Upper lobe of left lung (tissue), 6 donors: ENCODE results near the gene ATP2A1. TPM values are rescaled to one million over a fixed set of nuclear protein-coding genes. Genes with fewer than 3 reads are reported as not detected.

Source experiments
- ATAC-seq, 2 donors: fragments of 200-7000 bp; cut with Tn5 transposase; one replicate each; pipeline ENCODE4 v1.9.1; 2022; ENCODE audit warnings: mild to moderate bottlenecking in 2 of 2, moderate library complexity in 2 of 2; ENCODE audit not compliant: low FRiP score in 2 of 2
- DNase-seq, 2 donors: peaks; one replicate each; pipeline ENCODE4 v3.0.0-alpha.2; 2019 to 2020
- H3K27ac ChIP-seq, 4 donors: fragments of 200-600 bp; sonication (generic); one replicate each; pipeline ENCODE4 v1.5.1; 2016 to 2019
- H3K27me3 ChIP-seq, 4 donors: fragments of 200-600 bp; sonication (generic); one replicate each; pipeline ENCODE4 v1.5.1; 2017 to 2019
- H3K36me3 ChIP-seq, 4 donors: fragments of 200-600 bp; sonication (generic); one replicate each; pipeline ENCODE4 v1.5.1; 2016 to 2019
- H3K4me1 ChIP-seq, 4 donors: fragments of 200-600 bp; sonication (generic); one replicate each; pipeline ENCODE4 v1.5.1; 2018 to 2019
- H3K4me3 ChIP-seq, 4 donors: fragments of 200-600 bp; sonication (generic); one replicate each; pipeline ENCODE4 v1.5.1; 2017 to 2019; ENCODE audit warnings: mild to moderate bottlenecking in 2 of 4, moderate library complexity in 1 of 4
- H3K9me3 ChIP-seq, 4 donors: fragments of 200-600 bp; sonication (generic); one replicate each; pipeline ENCODE4 v1.5.1; 2018 to 2019
- EP300 ChIP-seq, 4 donors: sonication (generic); formaldehyde crosslinking; IDR thresholded peaks; one replicate each; pipeline ENCODE4 v1.5.1; 2017; ENCODE audit warnings: antibody characterized with exemption in 4 of 4, control low read depth in 2 of 4
- POLR2A ChIP-seq, 4 donors: fragments of 450-650 bp; IDR thresholded peaks; one replicate each; pipeline ENCODE4 v1.5.1; 2016 to 2017; ENCODE audit warnings: antibody characterized with exemption in 4 of 4, mild to moderate bottlenecking in 2 of 4
- POLR2AphosphoS5 ChIP-seq, 2 donors: sonication (generic); formaldehyde crosslinking; IDR thresholded peaks; one replicate each; pipeline ENCODE4 v1.5.1; 2017; ENCODE audit warnings: antibody characterized with exemption in 2 of 2
- WGBS, 2 donors: methylation state at CpG; one replicate each; pipeline ENCODE4 v1.1.5; 2017 to 2018; 5-methylcytosine and 5-hydroxymethylcytosine counted together
- total RNA-seq, 6 donors: library from RNA; depleted of rRNA in 4 of 6; stranded (reverse); fragments of >200 nt in 4 of 6; gene quantifications; one replicate each; pipeline versions ENCODE4 v1.1.0 to v1.2.1, GENCODE V29; 2016 to 2021
- TF ChIP-seq, protein P1 (sequence below), 6 experiments: fragments of 450-650 bp in 4 of 6; fragments of 200-600 bp in 2 of 6; sonication (generic) in 2 of 6; IDR thresholded peaks; one replicate each; pipeline ENCODE4 v1.5.1; 2016 to 2019; ENCODE audit warnings: antibody characterized with exemption in 6 of 6
- donor health status: DM: no; HTN: no; CAD: no; lungs with moderate emphysema.
- donor health status: DM: no; HTN: yes; CAD: no; lungs with severe emphysema.

The ATP2A1 gene
- total RNA-seq, 6 donors from 2014 or later: 0.15 to 4.2 (median 0.57) TPM

DNA sequence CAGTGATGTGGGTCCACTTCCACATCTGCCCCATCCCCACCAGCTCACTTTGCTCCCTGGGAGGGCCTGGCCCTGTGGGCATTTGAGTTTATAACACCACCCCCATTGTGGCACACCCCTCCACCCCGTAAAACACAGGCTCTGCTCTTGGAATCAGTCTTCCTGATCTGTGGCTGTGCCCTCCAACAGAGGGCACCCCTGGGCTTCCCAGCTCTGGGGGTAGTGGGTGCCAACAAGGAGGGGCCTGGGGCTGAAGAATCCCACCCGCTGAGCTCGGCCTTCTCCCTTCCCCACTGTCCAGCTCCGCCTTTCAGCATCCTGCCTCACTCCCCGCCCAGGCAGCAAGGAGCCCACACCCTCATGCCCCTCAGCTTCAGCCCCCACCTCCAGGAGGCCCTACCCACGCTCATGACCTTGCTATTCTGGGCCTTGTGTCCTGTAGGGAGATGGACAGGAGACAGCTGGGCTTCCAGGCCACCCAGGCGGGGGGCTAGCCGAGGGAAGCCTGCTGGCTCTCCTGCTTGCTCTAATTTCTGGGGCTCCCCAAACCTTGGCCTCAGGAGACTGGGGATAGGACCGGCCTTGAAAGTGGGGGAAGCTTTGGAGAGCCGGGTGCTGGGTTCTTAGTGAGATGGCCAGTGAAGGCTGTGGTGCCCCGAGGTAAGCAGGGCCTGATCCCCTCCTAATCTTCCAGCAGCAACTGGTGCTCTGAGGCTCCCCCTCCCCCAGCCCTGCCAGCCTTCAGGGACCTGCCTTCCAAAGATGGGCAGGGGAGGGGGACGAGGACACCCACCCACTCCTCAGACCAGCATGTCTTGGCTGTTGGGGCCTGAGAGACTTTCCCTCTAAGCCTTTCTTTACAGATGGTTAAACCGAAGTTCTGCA lies 2.9 kb upstream of the ATP2A1 start:
- Histone ChIP-seq H3K4me1 (peaks cover 10 to 15% (median 12%) of the 10 kb centered on the region in 4 donors), H3K4me3 (no peak overlapping the region), H3K36me3 (peaks cover 0 to 42% (median 30%) of the 10 kb centered on the region in 4 donors), H3K9me3 (no peaks in the 10 kb centered on the region), H3K27ac (no peak overlapping the region), H3K27me3 (peaks cover 0 to 3% (median 2%) of the 10 kb centered on the region in 4 donors)
- no peak for ATAC-seq
- no peak for DNase-seq
- WGBS, 2 donors: 63 to 69% methylated on average over 8 to 13 of the region's 13 CpGs
- TF ChIP-seq POLR2AphosphoS5 (IDR thresholded peaks at IDR 0.05): no peak
- TF ChIP-seq, protein P1, sequence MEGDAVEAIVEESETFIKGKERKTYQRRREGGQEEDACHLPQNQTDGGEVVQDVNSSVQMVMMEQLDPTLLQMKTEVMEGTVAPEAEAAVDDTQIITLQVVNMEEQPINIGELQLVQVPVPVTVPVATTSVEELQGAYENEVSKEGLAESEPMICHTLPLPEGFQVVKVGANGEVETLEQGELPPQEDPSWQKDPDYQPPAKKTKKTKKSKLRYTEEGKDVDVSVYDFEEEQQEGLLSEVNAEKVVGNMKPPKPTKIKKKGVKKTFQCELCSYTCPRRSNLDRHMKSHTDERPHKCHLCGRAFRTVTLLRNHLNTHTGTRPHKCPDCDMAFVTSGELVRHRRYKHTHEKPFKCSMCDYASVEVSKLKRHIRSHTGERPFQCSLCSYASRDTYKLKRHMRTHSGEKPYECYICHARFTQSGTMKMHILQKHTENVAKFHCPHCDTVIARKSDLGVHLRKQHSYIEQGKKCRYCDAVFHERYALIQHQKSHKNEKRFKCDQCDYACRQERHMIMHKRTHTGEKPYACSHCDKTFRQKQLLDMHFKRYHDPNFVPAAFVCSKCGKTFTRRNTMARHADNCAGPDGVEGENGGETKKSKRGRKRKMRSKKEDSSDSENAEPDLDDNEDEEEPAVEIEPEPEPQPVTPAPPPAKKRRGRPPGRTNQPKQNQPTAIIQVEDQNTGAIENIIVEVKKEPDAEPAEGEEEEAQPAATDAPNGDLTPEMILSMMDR (IDR thresholded peaks at IDR 0.05): no peak
- no peak for TF ChIP-seq POLR2A (IDR thresholded peaks at IDR 0.05)
- TF ChIP-seq EP300 (IDR thresholded peaks at IDR 0.05): no peak

DNA sequence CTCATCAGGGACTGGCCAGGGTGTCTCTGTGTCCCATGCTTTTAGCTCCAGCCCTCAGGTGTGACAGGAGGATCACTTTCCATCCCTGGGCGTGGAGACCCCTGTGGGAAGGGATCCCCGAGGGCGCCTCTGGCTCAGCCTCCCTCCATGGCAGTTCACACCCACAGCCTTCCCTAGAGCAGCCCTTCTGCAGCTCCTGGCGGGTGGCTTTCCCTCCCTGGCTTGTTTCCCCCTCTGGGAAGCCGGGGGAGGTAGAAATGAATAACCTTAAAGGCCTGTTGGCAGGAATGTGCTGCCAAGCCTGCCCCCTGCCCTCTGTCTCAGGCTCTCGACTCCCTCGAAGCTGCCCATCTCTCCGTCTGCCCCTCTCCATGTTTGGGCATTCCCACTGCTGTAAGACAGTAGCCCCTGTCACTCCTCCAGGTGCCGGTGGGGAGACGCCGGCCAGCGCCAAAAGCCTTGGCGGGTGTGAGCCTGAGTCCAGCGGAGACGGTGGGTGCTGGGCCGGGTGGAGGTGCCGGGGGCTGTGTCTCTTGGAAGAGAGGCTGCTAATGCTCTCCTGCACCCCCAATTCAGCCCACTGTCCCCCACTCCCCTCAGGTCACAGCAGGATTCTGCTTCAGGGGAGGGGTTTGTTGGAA lies 2.1 kb upstream of the ATP2A1 start:
- H3K4me3 ChIP-seq: no peak overlapping the region
- TF ChIP-seq POLR2AphosphoS5 (IDR thresholded peaks at IDR 0.05) (no peak), EP300 (IDR thresholded peaks at IDR 0.05) (no peak), POLR2A (IDR thresholded peaks at IDR 0.05) (no peak)
- TF ChIP-seq, protein P1 (IDR thresholded peaks at IDR 0.05): no peak
- WGBS, 2 donors: 61 to 70% methylated on average over 10 to 17 of the region's 17 CpGs
- ATAC-seq (no peak), DNase-seq (no peak)
- peaks cover 0 to 10% (median 2%) of the 10 kb centered on the region in 4 donors for H3K27me3 ChIP-seq
- peaks cover 0 to 35% (median 23%) of the 10 kb centered on the region in 4 donors for H3K36me3 ChIP-seq
- H3K4me1 ChIP-seq: peaks cover 11 to 18% (median 15%) of the 10 kb centered on the region in 4 donors
- H3K9me3 ChIP-seq: no peaks in the 10 kb centered on the region
- H3K27ac ChIP-seq: no peak overlapping the region

DNA sequence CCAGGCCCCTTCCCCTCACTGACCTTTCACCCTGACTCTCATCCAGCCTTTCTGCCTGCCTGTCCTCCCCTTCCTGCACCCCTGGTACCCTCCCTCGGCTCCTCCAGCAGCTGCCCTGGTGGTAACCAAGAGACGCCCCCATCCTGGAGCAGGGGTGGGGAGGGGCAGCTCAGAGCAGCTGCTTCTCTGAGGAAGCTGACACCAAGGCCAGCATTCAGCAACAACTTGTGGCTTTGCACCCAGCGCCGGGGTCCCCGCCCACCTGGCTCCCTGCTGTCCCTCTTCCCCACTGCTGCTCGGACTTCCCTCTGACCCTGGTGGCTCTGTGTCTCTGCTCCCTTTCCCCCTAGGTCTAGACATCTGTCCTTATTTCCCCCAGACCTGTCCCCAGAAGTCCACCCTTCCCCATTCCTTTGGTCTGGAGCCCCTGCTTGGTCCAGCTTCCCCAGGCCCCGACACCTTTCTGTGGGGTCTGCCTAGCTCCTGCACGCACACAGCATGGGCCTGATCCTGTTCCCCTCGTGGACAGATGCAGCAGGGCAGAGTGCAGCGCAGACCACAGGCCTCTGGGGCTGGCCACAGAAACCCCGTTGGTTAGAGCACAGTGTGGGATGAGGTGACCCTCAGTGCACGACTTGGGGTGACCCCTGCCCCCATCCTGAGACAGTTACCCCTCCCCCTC lies 1.2 kb upstream of the ATP2A1 start:
- no peak overlapping the region for H3K4me3 ChIP-seq
- H3K4me1 ChIP-seq: peaks cover 11 to 18% (median 15%) of the 10 kb centered on the region in 4 donors
- WGBS, 2 donors: 39 to 55% methylated on average over 11 to 12 of the region's 12 CpGs
- no peak overlapping the region for H3K27ac ChIP-seq
- ATAC-seq: no peak
- no peak for DNase-seq
- TF ChIP-seq EP300 (IDR thresholded peaks at IDR 0.05) (no peak), POLR2A (IDR thresholded peaks at IDR 0.05) (no peak), POLR2AphosphoS5 (IDR thresholded peaks at IDR 0.05) (no peak)
- TF ChIP-seq, protein P1 (IDR thresholded peaks at IDR 0.05): no peak
- peaks cover 0 to 10% (median 2%) of the 10 kb centered on the region in 4 donors for H3K27me3 ChIP-seq
- H3K9me3 ChIP-seq: no peaks in the 10 kb centered on the region
- H3K36me3 ChIP-seq: peaks cover 0 to 25% (median 13%) of the 10 kb centered on the region in 4 donors

DNA sequence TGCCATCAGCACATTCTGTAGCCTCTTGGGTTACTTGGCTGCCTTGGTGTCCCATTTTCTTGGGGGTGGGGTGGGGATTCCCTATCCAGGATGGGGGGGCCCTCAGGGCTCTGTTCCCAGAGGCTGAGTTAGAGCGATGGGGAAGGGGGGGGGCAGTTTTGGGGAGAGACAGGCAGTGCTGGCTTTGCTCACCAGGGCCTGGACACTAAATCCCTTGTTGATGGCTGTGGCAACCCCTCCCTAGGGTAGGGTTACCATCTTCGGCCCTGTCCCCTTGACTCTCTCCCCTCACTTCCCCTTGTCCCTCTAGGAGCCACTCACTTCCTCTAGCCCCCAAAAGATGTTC lies 660 bp upstream of the ATP2A1 start:
- Histone ChIP-seq H3K36me3 (peaks cover 0 to 20% (median 10%) of the 10 kb centered on the region in 4 donors), H3K27me3 (peaks cover 0 to 11% (median 2%) of the 10 kb centered on the region in 4 donors), H3K9me3 (no peaks in the 10 kb centered on the region), H3K4me3 (no peak overlapping the region), H3K27ac (no peak overlapping the region), H3K4me1 (peaks cover 11 to 18% (median 15%) of the 10 kb centered on the region in 4 donors)
- ATAC-seq (no peak), DNase-seq (no peak)
- no peak for TF ChIP-seq EP300 (IDR thresholded peaks at IDR 0.05)
- no peak for TF ChIP-seq POLR2A (IDR thresholded peaks at IDR 0.05)
- TF ChIP-seq, protein P1 (IDR thresholded peaks at IDR 0.05): no peak
- no peak for TF ChIP-seq POLR2AphosphoS5 (IDR thresholded peaks at IDR 0.05)
- WGBS, 2 donors: 45 to 67% methylated on average over 1 to 2 of the region's 2 CpGs
